Panc1 (cell line): ENCODE data around the gene INPP5E. TPM values are rescaled to one million over a fixed set of nuclear protein-coding genes. Genes with fewer than 3 reads are reported as not detected.

Experiments
- ATAC-seq: fragments of 200-7000 bp; cut with Tn5 transposase; 2 replicates; pipeline ENCODE4 v1.9.1; 2020; ENCODE audit warnings: mild to moderate bottlenecking, moderate library complexity
- BruUV-seq: library from RNA; stranded (reverse); fragments of 400-500 nt; replicated peaks from 2 replicates; lab custom pipeline; 2021; lab: Mats Ljungman, UMichigan
- CTCF ChIA-PET: fragments of 300-600 bp; sonication (Branson Sonifier 250); formaldehyde crosslinking; loops from one replicate; lab custom pipeline; 2022; ENCODE audit warnings: antibody characterized with exemption; lab: Charles Lee
- POLR2A ChIA-PET: fragments of 300-600 bp; sonication (Branson Sonifier 250); formaldehyde crosslinking; loops from one replicate; lab custom pipeline; 2022; ENCODE audit warnings: antibody characterized with exemption; lab: Charles Lee
- DNase-seq: peaks from one replicate; pipeline ENCODE4 v3.0.0-alpha.2; 2010; ENCODE audit warnings: low read depth, low spot score
- H3K27ac ChIP-seq: 2 replicates; pipeline ENCODE4 v1.5.1; 2011; ENCODE audit warnings: mild to moderate bottlenecking, low read length, inconsistent platforms
- H3K27me3 ChIP-seq: fragments of 200-500 bp; sonication (Bioruptor generic); 2 replicates; pipeline ENCODE4 v1.6.0; 2014; ENCODE audit warnings: low read length, inconsistent platforms; ENCODE audit not compliant: control insufficient read depth, insufficient read depth
- H3K36me3 ChIP-seq: fragments of 200-500 bp; sonication (Bioruptor generic); 2 replicates; pipeline ENCODE4 v1.5.1; 2014; ENCODE audit warnings: inconsistent platforms, mild to moderate bottlenecking, low read length, moderate library complexity; ENCODE audit not compliant: control insufficient read depth, insufficient read depth
- H3K4me1 ChIP-seq: 2 replicates; pipeline ENCODE4 v1.5.1; 2011; ENCODE audit warnings: inconsistent platforms, mild to moderate bottlenecking, low read length, moderate library complexity; ENCODE audit not compliant: control insufficient read depth, insufficient read depth
- H3K4me3 ChIP-seq, 2 experiments: 2 replicates each; pipeline ENCODE4 v1.5.1; 2011 to 2012; ENCODE audit warnings: low read depth in 2 of 2, low read length in 2 of 2, mild to moderate bottlenecking in 2 of 2, inconsistent platforms in 1 of 2, moderate library complexity in 1 of 2
- H3K9me3 ChIP-seq: fragments of 200-500 bp; sonication (Bioruptor generic); 2 replicates; pipeline ENCODE4 v1.5.1; 2014; ENCODE audit warnings: low read depth, mild to moderate bottlenecking, inconsistent platforms, low read length, moderate library complexity; ENCODE audit not compliant: control insufficient read depth, insufficient read depth
- POLR2AphosphoS5 ChIP-seq: IDR thresholded peaks from 2 replicates; pipeline ENCODE4 v1.6.1; 2012; ENCODE audit warnings: mild to moderate bottlenecking, low read depth, low read length, moderate library complexity
- REST ChIP-seq, 2 experiments: IDR thresholded peaks; 2 replicates each; pipeline ENCODE4 v1.6.1; 2011 to 2012; ENCODE audit warnings: low read depth in 2 of 2, control low read depth in 1 of 2, low read length in 1 of 2, mild to moderate bottlenecking in 1 of 2, moderate library complexity in 1 of 2; ENCODE audit not compliant: insufficient read depth in 1 of 2
- SIN3A ChIP-seq: IDR thresholded peaks from 2 replicates; pipeline ENCODE4 v1.6.1; 2012; ENCODE audit warnings: low read depth, mild to moderate bottlenecking, low read length, moderate library complexity, borderline replicate concordance; ENCODE audit not compliant: insufficient read depth
- TCF7L2 ChIP-seq: IDR thresholded peaks from 2 replicates; pipeline ENCODE4 v1.6.1; 2011; ENCODE audit warnings: mild to moderate bottlenecking, low read depth, low read length, inconsistent platforms
- in situ Hi-C: cut with HindIII; loops from 2 replicates; pipeline ENCODE4 v1.10.0; 2016; ENCODE audit warnings: low sequenced_read_pairs, low pct_unique_long_range_greater_than_20kb
- intact Hi-C: fragments of 100-400 bp; cut with micrococcal nuclease; formaldehyde crosslinking; loops from one replicate; pipeline ENCODE4 v1.10.0; 2022; ENCODE audit not compliant: unreplicated experiment
- total RNA-seq: library from RNA; stranded (reverse); gene quantifications from one replicate; pipeline ENCODE4 v1.2.1, GENCODE V29; 2021; ENCODE audit not compliant: unreplicated experiment
- TF ChIP-seq, protein P1 (sequence below): fragments of 450-650 bp; IDR thresholded peaks from 2 replicates; pipeline ENCODE4 v1.5.1; 2017; ENCODE audit warnings: mild to moderate bottlenecking

INPP5E gene
- total RNA-seq, 1 experiment from 2014 or later: 14.1 TPM

GRCh38 chr9:136486823-136487620 is 47.4 kb upstream of the INPP5E start:
- no TSS peak for BruUV-seq
- in situ Hi-C loops: loop anchor here (10.0 kb wide), 1 partner anchor 58 kb away; the partner anchor contains the start of gene NOTCH1
- intact Hi-C loops: no loop called here

GRCh38 chr9:136486131-136486530 is 46.5 kb upstream of the INPP5E start:
- no peaks in the 10 kb centered on the region for H3K27me3 ChIP-seq
- TF ChIP-seq SIN3A: no peak
- TF ChIP-seq, protein P1, sequence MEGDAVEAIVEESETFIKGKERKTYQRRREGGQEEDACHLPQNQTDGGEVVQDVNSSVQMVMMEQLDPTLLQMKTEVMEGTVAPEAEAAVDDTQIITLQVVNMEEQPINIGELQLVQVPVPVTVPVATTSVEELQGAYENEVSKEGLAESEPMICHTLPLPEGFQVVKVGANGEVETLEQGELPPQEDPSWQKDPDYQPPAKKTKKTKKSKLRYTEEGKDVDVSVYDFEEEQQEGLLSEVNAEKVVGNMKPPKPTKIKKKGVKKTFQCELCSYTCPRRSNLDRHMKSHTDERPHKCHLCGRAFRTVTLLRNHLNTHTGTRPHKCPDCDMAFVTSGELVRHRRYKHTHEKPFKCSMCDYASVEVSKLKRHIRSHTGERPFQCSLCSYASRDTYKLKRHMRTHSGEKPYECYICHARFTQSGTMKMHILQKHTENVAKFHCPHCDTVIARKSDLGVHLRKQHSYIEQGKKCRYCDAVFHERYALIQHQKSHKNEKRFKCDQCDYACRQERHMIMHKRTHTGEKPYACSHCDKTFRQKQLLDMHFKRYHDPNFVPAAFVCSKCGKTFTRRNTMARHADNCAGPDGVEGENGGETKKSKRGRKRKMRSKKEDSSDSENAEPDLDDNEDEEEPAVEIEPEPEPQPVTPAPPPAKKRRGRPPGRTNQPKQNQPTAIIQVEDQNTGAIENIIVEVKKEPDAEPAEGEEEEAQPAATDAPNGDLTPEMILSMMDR: no peak
- TF ChIP-seq TCF7L2: no peak
- TF ChIP-seq REST (IDR thresholded peaks at IDR 0.05; ENCODE audit: insufficient read depth in 1 of 2, low read depth in 2 of 2, low read length in 1 of 2): no peak
- no peak for TF ChIP-seq POLR2AphosphoS5
- in situ Hi-C loops (loop anchor here (10.0 kb wide), 1 partner anchor 59 kb away; the partner anchor contains the start of gene NOTCH1), intact Hi-C loops (no loop called here)
- H3K36me3 ChIP-seq: peaks cover 2% of the 10 kb centered on the region; the same call in 1 of the 2 replicates
- H3K9me3 ChIP-seq: no peaks in the 10 kb centered on the region
- DNase-seq (no peak), ATAC-seq (no peak)
- CTCF ChIA-PET: interaction anchor here (0.8 to 3.2 kb wide), 3 partner anchors 139 to 143 kb away, joined by 5 to 18 read pairs (median 17); no protein-coding TSS in a partner anchor
- peaks cover 8% of the 10 kb centered on the region for H3K4me1 ChIP-seq
- H3K27ac ChIP-seq: no peak overlapping the region
- POLR2A ChIA-PET: no interaction called here
- no TSS peak for BruUV-seq
- H3K4me3 ChIP-seq: no peak overlapping the region

More at GRCh38 chr9:136486823-136487620, 47.4 kb upstream of the INPP5E start:
- POLR2A ChIA-PET: no interaction called here
- H3K27ac ChIP-seq: no peak overlapping the region
- CTCF ChIA-PET: interaction anchor here (0.6 to 2.7 kb wide), 5 partner anchors 139 to 146 kb away, joined by 3 to 17 read pairs (median 5); no protein-coding TSS in a partner anchor
- H3K36me3 ChIP-seq: peaks cover 2% of the 10 kb centered on the region; the same call in 1 of the 2 replicates
- ATAC-seq (no peak), DNase-seq (no peak)
- no peak for TF ChIP-seq TCF7L2
- TF ChIP-seq, protein P1: no peak
- no peak for TF ChIP-seq SIN3A
- no peak for TF ChIP-seq POLR2AphosphoS5
- no peak for TF ChIP-seq REST (IDR thresholded peaks at IDR 0.05; ENCODE audit: insufficient read depth in 1 of 2, low read depth in 2 of 2, low read length in 1 of 2)
- no peaks in the 10 kb centered on the region for H3K9me3 ChIP-seq
- no peak overlapping the region for H3K4me3 ChIP-seq
- H3K4me1 ChIP-seq: peaks cover 8% of the 10 kb centered on the region
- no peaks in the 10 kb centered on the region for H3K27me3 ChIP-seq
